ENCODE results near the gene TUBB1. TPM values are rescaled to one million over a fixed set of nuclear protein-coding genes. Genes with fewer than 3 reads are reported as not detected.
A peak's percentile ranks its signal among the peaks of the same experiment; 100 is the strongest.
"Not testable (repeated sequence)": the region's sequence is repeated elsewhere in the genome, so short reads cannot be mapped to it uniquely, and the experiment has no call there.

TUBB1 gene
- total RNA-seq, 1 donor from 2014 or later = not detected

DNA sequence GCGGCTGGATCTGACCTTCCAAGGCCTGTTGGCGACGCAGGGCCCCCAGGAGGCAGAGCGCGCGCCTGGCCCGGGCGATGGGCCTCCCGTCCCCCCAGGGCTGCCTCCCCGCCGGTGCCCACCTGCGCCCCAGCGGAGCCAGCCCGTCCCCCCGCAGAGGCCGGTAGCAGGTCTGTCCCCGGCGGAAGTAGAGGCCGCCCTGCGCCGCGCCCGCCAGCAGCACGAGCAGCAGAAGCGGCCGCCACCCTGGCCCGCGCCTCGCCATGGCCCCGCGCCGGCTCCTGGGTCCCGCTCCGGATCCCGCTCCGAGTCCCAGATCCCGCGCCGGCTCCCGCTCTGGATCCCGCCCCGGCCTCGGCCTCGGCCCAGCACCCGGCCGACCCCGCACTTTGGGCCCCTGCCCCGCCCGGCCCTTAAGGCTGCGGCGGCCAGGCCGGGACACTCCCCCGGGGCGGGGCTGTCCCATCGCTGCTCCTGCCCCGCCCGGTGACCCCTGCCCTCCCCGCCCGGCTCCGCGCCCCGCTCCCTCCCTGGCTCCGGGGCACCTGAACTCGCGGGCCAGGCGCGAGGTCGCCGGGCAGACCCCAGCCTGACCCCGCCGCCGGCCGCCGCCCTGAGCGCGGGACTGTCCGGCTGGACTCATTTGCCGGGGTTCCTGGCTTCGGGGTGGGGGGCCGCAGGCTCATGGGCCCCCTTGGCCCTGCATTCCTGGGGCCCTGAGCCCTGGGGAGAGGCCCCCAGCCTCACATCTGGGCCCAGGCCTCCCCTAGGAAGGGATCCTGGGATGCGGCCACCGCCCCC lies 12.2 kb upstream of the TUBB1 start, which contains the start of gene CTSZ:
TSS of gene CTSZ (minus strand) at position 391 of the 801 bp plus-strand sequence. CDS start at position 265, 126 bp downstream.
- peak; percentile 57 for ATAC-seq

DNA sequence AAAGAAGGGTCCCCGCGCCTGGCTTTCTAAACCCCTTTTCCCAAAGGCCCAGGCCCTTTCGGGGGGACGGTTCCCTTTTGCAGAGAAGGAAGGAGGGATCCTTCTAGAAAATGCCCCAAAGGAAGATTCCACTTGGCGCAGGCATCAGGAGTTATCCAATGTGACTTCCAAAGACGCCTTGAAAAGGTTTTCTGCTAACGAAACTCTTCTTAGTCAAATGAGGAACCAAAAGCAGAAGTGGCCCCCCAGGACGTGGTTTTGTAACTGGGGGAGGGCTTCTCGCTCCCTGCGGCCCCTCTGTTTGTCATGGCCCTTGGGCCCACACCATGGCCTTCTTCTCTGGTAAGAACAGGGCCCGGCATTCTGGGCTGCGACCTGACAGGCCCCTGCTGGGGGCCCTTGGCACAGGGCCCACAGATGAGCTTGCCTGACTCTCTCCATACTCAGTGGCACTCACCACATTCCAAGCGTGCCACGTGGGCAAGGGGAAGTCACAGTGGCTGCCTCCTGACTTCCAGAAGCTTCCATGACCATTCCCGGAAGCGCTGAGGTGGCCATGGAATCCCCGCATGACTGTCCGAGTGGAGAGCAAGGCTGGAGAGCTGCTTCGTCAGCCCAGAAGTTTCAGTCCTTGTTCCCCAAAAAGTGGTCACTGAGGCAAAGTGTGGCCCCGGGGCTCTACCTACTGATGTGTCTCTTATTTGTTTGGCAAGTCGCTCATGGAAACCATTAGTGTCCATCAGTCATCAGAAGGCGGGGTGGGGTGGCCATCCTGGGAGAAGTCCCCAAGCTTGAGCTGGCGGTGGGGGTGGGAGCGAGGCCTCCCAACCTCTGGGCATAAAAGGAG lies 11.3 kb upstream of the TUBB1 start:
- ATAC-seq = peak; percentile 6

- ATAC-seq = no peak
These were observed 10.4 kb upstream of the TUBB1 start for GRCh38 chr20:59008715-59009336.

DNA sequence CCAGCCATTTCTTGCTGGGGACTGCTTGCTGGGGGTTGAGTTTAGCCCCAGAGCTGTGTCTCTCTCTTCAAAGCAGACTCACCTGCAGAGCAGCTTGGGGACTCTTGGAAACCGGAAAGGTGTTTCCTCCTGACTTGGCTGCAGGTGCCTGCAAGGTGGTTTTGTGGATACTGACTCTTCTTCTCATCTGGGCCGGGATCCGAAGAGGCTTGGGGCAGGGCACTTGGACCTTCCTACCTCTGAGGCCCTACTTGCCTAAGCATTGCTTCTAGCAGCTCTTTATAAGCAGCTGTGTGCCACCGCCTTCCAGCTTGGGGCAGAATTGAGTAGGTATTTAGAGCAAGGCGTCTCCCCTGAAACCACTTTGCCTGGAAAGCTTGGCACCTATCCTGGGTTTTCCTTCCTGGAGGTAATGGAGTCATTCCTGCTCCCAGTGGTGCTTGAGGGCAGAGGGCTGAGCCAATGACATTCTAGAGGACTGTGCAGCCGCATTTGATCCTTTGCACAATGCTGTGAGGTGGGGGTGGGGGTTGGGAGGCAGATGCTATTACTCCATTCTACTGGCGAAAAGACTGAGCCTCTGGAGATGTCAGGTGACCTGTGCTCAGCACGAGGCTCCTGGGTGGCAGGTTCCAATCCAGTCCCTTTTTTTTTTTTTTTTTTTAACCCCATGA lies 8.8 kb upstream of the TUBB1 start:
- ATAC-seq = peak; percentile 5

- peak; percentile 14 for ATAC-seq
These were observed 8.0 kb upstream of the TUBB1 start for GRCh38 chr20:59010995-59011873.

GRCh38 chr20:59011874-59012157 lies 7.4 kb upstream of the TUBB1 start:
- not testable (repeated sequence) for ATAC-seq

- ATAC-seq = no peak
These were observed 5.9 kb upstream of the TUBB1 start for GRCh38 chr20:59013031-59013951.

- no peak for ATAC-seq
These were observed 5.1 kb upstream of the TUBB1 start for GRCh38 chr20:59013959-59014608.

DNA sequence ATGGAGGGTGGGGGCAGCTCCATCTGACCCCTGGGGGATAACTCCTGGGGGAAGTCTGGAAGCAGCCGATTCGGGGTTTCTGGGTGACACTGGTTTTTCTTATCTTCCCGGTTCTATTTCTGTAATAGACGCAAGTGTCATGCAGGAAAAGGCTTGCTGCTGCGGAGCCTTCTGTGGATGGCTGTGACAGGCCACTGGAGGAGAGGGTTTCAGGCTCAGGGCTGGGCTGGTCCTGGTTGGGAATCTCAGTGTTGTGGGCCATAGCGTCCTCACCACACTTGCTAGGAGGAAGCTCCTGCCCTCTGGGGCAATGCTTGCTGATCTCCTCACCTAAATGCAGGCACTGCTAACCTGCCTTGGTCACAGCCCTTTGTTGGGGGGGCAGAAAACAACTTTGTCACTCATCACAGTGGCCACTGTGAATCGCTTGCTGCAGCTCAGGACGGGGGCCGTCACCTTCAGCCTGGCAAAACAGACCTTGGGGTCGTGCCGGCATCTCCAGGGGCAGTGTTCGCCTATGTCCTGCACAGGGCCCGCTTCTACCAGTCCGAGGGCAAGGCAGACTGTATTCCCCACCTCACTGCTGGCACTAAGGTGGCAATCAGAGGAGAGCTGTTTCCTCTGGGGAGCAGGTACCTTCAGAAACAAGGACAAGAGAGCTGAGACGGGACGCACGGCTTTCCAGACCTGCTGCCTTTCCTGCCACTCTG lies 4.4 kb upstream of the TUBB1 start:
- ATAC-seq = no peak

DNA sequence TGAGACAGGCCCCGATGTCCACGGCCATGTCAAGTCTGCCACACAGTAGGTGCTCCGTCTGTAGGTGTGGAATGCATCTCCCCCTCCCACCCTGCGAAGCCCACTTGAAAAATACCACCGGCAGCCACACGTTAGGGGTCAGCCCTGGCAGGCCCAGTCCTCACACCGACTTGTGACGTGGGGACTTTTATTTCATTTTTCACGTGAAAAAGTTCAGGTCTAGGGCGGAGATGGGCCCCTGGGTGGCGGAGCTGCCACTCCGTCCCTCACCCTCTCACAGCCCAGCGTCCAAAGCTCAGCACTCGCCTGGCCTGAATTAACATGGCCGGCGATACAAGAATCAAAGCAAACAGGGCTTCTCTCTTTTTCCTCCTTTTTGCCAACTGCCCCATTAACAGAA lies 3.8 kb upstream of the TUBB1 start:
- no peak for ATAC-seq

DNA sequence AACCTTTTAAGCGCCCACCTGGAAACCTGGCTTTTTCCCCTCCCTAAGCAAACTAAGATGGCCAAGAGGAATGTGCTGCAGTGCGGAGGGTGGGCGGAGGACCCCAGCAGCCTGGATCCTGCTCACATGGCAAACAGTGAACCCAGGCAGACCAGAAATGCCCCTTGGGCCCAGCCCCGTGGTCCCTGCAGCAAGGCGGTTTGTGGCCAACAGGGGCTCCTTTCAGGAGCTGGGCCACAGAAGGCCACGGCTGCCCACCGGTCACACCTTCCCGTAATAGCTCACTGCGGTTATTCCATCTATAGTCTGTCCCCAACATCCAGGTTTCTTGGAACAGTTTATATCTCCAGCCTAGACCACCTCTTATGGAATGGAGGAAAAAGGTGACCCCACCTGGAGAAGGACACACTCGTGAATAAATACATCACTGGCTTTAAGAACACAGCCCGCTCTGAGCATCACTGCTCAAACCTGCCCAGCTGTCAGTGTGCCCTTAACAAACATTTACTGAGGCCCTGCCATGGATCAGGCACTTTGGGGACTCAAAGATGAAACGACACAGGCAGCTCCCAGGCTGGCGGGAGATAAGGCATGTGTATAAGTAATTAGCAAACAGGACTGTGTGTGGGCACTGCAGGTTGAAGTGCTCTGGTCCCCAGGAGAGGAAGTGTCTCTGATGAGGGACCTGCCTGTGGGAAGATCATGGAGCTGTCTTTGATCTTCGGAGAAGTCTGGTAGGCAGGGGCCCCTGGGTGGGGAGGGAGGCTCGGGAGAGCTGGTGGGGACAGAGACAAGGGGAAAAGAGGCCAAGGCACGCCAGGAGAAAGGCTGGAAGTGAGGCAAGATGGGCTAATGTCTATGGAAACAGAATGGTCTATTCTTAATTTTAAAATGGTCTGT lies 3.2 kb upstream of the TUBB1 start:
- ATAC-seq = no peak

- ATAC-seq = no peak
These were observed 2.3 kb upstream of the TUBB1 start for GRCh38 chr20:59016795-59017492.

DNA sequence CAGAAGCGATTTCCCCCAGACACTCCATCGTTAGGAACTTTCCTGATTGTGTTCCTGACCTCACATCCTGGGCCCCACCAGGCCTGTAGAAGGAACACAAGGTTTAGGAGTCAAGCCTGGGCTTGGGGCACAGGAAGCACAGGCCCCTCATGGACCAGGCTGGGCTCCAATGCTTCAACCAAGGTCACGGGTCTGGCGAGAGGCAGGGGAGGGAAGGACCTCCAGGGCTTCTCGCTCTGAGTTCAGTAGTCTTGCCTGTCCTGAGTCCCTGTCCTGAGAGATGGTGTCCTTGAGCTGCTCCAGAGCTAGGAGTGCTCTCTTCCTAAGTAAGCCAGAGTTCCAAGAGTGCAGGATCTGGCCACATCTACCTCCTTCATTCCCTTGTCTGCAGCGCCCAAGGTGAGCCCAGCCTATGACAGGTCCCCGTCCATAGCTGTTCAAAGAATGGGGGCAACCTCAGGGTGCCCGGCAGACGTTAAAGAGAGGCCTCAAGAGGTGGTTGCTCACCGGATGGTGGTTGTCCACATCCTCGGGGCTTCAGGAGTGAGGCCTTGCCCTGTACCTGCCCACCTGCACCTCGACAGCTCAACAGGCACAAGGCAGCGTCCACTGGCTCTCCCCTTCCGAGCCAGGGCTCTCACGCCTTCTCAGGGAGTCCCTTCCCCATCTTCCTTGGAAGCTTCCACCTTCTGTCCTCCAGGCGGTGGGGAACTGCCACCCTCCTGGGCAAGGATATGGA lies 1.6 kb upstream of the TUBB1 start:
- peak; percentile 7 for ATAC-seq

- no peak for ATAC-seq
These were observed 412 bp upstream of the TUBB1 start for GRCh38 chr20:59018817-59019216.

DNA sequence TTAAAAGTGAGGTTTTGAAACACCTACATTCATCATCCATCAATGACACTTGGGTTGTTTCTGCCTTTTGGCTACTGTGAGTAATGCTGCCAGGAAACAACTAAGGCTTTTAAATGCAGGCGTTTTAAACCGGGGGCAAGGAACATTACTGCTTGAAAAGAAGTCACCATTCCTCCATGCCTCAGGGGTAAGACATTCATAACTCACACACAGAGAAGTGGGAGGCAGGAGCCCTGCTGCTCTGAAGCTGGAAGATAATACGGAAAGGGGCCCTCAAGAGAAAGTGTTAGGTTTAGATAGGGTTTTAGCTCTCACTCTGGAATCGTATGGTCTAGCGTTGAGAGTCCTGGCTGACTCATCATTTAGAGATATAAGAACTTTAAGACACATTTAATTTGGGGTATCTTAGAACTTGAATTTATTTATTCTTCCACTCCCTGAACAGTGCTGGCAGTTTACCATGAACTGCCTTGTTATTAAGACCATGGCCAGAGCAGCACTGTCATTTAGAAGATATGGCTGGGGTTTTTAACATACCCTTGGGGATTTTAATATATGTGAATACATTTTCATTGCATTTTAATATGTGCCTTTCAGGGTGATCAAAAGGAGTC lies 1.8 kb downstream of the TUBB1 start:
- ATAC-seq = peak; percentile 55

- no peak for ATAC-seq
These were observed 3.5 kb downstream of the TUBB1 start for GRCh38 chr20:59022754-59023153.
